HG03280 (cell line): ENCODE data around the gene SLC13A2.

Experiments
- ATAC-seq: cut with Tn5 transposase; IDR thresholded peaks from one replicate; pipeline ENCODE4 v1.9.1; 2021; ENCODE audit warnings: mild to moderate bottlenecking, moderate library complexity; ENCODE audit not compliant: unreplicated experiment

Gene SLC13A2

DNA sequence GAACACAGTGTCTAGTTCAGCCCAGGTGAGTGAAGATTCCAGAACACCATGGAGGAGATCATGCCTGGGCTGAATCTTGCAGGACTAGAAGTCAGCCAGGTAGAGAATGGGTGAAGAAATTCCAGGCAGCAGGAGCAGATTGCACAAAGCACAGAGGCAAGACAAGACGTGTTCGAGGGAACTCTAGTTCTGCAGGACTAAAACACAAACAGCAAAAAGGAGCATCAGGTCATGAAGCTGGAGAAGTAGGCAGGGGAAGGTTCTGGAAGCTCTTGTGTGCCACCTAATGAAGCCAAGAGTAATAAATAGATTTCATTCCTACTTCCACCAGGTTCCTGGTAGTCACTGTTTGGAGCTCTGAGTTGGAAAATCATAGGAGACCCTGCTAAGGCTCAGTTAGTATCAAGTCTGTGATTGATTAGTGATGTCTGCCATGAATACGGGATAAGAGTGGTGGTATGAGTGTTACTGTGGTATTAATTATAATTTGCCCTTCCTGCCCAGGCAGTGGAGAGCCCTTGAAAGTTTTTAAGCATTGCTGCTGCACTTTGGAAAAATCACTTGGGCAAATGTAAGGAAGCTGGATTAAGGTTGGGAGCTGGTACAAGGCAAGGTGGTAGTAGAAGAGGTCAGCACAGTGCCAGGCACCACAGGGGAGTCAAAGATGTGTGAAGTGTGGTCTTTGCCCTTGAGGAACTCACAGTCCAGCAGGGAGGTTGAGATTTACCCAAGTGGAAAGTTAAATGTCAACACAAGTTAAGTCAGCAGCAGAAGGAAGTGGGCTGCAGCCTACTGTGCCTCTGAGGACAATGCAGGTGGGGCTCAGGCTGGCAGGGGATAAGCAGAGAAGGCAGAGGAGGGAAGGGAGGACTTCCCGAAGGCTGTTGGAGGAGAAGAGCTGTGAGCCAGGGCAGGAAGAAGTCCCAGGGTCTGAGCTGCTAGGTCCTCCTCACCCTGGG lies 19.2 kb downstream of the SLC13A2 start:
- ATAC-seq: no peak

DNA sequence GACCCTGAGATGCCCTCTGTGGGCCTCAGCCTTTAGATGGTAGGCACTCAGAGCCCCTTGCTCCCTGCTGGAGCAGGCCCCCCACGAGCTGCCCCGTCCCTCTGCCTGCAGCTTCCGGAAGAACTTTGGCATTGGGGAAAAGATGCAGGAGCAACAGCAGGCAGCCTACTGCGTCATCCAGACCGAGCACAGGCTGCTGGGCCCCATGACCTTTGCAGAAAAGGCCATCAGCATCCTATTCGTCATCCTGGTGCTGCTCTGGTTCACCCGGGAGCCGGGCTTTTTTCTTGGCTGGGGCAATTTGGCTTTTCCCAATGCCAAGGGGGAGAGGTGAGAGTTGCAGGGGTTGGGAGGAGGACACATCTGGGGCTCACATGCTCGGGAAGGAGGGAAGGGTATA lies 20.0 kb downstream of the SLC13A2 start:
- ATAC-seq: no peak

DNA sequence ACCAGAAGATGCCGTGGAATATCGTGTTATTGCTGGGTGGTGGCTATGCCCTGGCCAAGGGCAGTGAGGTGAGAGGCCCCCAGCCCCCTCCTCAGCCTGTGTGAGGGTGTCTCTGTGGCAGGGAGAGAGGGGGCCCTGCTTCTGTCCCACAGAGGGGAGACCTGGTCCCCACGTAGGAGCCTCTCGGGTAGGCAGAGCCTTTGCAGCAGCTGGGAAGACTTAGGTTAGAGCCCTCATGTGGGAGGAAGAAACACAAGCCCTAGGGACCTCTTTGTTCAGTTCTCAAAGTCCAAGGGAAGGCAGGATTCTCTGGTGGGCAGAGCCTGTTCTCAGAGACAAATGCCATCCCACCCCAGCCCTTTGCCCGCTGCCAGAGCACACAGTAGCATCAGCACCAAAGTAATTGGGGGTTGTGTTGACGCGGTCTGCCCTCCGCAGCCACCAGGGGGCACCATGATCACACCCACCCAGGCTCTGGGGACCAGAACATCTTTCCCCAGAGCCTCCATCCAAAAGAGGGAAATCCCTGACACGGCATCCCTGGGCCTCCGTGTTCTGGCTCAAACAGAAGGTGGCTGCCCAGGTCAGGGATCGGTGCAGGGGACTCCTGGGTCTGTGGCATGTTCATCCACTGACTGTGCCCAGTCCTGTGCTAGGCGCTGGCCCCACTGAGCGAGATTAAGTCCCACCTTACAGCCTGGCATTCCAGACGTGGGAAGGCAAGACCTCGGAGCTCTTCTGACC lies 21.2 kb downstream of the SLC13A2 start:
- ATAC-seq: peak; percentile 45

DNA sequence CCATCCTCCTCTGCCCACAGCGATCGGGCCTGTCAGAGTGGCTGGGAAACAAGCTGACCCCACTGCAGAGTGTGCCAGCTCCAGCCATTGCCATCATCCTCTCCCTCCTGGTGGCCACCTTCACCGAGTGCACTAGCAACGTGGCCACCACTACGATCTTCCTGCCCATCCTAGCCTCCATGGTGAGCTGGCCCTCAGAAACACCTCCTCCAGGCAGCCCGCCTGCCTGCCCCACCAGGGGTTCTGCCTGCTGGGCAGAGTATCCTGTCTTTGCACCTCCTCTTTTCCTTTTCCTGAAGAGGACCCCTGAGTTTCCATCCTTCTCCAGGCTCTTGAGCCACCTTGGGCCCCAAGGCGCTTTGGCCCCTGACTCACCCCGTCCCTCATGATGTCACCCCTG lies 22.2 kb downstream of the SLC13A2 start:
- ATAC-seq: no peak

DNA sequence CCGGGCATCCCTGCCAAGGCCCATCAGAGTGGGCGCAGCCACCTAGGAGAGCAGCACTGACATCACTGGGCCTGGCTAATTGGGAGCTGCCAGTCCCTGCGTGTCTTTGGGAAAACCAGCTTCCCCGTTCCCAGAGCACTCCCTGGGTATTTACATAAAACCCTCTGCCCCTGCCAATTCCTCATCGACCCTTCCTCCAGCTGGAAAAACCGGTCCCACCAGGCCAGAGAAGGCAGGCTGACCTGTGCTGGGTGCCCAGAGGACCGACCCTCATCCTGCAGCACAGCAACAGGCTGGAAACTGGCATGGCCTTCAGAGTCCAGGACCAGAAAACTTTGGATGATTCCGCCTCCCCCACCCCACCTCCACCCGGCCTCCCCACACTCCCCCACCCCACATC lies 24.5 kb downstream of the SLC13A2 start:
- no peak for ATAC-seq

DNA sequence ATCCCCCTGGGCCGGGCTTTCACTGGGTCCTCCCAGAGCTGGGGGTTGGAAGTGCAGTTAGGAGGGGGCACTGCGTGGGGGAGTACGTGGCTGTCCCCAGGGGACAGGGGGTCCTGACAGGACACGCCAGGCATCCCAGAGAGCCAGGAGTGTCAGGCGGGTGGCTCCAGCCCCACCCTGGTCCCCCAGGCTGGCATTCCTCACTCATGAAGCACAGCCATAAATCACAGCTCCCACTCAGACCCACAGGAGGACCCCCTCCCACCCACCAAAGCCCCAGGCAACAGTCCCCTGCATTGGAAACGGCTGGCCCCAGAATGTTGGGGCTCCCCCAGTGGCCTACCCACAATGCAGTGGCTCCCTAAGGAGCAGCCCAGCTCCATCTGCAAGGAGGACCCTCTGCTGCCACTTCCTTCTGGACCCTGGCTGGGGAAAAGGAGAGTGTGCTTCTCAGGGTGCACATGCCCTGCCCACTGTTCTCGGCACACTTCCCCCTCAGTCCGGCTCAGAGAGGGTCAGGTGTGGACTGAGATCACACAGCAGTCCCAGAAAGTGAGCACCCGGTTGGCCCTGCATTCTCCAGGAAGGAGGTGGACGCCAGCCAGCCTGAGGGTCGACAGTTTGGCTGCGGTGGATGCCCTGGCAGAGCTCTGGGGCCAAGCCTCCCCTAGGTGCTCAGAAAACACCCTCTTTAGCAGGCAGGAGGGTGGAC lies 25.4 kb downstream of the SLC13A2 start:
- no peak for ATAC-seq

DNA sequence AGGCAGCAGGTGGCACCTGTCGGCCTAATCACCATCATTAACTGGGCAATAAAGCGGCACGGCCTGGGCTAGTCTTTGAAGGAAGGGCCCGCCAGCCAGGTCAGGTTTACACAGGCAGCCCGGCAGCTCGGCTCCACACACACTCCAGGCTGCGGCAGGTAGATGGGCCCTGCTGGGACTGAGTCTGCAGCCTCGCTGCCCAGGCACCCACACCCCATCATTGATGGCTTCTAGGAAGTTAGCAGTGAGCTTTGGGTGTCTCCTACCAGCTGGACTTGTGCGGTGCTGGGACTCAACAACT lies 25.9 kb downstream of the SLC13A2 start:
- ATAC-seq: no peak

DNA sequence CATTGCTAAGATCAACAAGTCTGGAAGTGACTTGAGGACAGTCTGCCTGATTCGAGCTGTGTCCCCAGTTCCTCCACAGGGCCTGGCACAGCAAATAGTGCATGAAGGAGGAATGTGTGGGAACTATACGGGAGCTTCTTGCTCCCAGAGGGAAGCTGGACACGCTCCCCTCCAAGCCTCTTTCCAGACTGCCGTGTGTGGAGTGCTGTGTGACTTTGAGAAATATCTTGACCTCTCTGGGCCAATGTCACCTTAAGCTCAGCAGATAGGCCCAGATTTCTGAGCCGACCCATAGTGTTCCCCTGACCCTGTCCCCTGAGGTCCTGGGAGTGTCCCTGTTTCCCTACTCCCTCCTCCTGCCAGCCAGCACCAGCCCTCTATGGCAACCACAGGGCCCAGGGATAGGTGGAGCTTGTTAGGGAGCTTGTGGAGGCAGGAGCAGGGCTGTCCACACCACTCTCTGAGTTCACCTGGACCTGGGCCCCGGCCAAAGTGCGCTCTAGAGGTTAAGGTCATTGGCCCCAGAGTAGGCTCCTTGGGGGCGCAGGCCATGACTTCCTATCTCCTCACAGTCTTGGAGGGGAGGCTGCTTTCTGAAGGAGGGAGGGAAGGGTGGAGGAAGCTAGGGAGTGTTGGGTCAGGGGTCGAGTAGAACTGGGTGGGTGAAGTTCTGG lies 26.4 kb downstream of the SLC13A2 start:
- no peak for ATAC-seq

DNA sequence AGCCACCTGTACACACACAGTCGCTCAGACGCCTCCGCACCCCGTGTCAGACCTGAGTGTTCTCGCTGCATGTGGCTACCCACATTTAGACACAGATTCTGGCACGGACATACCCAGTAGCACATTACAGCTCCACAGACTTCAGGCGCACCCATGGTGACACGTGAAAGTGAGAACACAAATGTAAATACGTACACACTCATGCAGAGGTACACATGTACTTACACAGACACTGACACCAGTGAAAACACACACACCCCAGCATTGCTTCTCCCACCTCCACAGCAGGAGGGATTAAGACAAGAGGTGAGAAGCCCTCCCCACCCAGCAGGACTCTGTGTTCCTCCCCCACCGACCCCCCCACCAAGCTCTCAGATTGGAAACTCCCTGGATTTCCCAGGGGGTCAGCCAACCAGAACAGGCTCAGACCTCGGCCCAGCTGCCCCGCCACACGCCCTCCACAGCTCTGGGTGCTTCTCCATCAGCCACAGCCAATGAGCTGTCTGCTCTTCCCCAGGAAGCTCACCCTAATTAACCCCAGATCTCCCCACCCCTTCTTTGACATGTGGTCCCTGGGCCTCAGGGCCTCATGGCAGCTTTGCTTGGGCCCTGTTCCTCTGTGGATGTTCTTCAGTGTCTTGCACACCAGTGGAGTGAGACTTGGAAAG lies 27.4 kb downstream of the SLC13A2 start:
- ATAC-seq: peak; percentile 49

DNA sequence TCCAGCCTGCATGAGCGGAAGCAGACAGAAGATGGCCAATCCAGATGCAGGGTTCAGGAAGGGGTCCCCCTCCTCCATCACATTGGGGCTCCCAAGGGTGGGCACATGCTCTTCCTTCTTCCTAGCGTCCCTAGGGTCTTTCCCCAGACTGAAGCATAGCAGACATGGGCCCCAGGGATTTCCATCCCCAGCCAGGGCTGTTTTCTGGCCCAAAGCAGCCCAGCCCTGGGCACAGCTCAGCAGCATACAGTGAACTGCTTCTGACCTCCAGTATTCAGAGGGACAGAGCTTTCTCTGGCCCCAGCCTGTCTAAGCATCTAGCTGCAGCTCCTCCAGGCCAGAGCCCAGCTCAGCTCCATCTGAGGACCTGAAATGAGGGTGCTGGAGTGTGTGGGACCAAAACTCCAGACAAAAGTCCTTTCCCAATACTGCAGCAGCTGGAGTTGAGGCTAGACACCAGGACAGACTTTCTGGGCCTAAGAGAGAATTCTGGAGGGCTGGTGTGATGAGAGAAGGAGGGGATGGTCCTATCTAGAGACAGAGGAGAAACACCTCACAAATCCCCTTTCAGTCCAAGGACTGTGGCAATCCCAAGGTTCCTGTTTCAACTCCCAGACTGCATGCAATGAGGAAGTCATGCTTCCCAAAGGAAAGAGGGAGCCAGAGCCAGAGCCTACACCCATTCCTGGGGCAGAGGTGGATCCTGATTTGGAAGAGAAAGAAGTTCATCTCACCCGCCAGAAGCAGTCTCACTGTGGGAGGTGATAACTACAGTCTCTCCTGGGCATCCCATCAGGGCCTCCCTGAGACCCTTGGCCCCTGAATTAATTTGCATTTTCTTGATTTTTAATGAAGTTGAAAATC lies 28.2 kb downstream of the SLC13A2 start:
- no peak for ATAC-seq

DNA sequence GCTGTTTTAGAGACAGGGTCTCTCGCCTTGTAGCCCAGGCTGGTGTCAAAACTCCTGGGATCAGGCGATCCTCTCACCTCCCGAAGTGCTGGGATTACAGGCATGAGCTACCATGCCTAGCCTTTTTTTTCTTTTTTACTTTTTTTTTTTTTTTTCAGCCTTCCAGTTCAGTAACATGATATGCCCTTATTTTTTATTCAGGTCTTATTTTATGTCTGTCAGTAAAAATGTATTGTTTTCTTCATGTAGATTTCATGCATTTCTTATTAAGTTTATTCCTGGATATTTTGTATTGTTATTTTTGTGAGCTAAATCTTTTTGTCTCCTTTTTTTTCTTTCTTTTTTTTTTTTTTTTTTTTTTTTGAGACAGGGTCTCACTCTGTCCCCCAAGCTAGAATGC lies 30.0 kb downstream of the SLC13A2 start:
- ATAC-seq: no peak

DNA sequence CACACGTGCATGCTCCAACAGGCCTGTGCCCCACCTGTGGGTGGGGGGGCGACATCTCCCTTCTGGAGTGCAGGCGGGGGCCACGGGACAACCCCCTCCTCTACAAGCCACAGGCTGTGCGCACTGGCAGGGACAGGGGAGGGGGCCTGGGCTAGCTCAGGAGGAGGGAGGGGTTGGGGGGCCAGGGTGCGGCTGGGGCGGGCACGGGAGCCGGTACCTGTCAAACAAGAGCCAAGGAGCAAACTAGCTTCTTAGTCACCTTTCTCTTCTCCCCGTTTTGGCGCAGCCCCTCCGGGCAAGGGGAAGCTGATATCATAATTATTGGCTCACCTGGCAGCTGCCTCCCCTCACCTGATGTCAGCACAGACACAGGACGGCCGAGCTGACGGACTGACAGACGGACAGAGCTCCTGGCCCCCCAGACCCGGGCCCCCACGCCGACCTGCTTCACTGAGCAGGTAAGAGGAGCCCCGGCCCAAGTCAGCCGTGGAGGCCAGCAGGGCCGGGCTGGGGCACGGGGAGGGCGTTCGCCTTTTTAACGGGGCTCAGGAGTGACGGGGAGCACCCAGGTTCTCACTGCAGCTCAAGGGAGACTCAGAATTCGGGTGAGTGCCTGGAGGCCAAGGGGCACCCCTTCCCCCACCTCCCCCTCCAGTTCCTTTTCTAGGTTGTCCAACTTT lies 32.7 kb downstream of the SLC13A2 start, which contains the start of gene FOXN1:
Gene FOXN1 (plus strand): TSS at position 363 of the 680 bp plus-strand sequence. CDS start 17,622 bp downstream, outside the sequence.
- ATAC-seq: no peak

DNA sequence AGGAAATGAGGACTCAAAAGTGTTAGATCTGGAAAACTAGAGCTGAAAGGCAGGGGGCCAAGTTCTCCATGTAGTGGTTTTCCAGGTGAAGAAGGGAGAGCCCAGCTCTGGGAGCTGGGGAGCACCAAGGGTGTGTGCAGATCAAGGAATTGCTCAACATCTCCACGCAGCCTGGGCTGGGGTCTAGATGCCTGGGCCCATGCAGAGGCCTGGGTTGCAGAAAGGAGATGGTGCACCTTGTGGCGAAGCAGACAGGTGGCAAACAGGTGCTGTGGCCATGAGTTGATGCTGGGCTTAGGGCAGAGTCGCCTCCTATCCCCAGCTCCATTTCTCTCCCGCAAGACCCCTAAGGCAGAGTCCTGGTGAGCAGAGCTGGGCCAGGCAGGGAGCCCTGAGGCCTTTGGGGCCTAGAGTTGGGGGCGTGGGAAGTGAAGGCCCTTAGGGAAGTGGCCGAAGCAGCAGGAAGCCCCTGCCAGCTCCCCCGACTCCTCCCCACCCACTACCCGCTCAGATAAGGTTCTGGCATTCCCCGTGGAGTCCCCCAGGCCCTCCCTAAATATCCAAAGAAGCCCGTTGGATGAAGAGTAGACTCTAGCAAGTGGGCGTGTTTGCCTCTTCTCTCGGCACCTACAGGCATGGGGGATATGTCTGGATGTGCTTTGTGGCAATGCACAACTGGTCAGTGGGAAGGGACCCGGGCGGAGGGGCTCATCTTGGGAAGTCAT lies 33.5 kb downstream of the SLC13A2 start:
- ATAC-seq: no peak

DNA sequence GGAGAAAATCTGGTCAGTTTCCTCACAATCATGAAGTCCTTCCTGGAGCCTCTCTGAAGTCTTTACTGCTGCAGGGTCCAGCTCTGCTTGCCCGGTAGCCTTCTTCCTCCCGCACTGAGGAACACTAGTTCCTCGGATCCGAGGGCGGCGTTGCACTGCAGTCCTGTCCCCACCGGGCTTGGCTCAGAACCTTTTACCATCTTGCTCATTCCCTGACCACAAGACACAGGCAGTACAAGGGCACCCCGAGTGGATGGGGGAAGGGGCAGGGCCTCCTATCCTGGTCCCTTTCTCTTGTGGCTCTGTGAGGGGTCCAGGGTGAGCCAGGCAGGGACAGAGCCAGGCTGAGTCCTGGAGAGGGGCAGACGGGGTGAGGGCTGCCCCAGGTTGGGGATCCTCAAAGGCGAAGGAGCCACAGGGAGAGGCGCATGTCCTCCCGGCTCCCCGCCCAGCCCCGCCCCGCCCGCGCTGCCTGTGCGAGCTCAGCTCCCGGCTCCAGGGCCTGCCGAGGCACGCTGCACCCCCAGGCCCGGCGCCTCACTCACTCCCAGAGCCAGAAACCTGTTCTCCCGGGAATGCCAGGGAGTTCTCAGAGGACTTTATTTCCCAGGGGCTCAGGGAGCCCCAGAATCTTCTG lies 34.2 kb downstream of the SLC13A2 start:
- no peak for ATAC-seq

DNA sequence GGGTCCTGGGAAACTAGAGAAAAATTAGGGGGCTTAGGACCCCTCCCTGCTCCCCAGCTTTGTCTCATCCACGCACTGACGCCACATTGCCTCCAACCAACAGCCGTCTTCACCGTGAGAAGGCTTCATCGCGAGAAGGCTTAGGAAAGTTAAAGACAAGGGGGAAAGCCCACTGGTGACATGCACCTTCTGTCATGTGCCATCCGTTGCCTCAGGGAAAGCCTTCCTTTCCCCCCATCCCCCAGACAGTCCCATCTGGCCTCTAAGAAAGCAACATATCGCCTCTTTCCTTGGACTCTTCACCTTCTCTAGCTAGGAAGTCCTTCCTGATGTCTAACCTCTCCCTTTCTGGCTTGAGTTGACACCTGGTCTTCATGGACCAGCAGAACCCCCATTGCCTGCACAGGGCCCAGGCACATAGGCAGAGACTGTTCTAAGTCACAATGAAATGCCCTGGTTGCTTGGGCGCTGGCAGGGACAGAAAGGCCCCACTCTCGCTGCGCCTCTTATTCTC lies 34.8 kb downstream of the SLC13A2 start:
- no peak for ATAC-seq

DNA sequence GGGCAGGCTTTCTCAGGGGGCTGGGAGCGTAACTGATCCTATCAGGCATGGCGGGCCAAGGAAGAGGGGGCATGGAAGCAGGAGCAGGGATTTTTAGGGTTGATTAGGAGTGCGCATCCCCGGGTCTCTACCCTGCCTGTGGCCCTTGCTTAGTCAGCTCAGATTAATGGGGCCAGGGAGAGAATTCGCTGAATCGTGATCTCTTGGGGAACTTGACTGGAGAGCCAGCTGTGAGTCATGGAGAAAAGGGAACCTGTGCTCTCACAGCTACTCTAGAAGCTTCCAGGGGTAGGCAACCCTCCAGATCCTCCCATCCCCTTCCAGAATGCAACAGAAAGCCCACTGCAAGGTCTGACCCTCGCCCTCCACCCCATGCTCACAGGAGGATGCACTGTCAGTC lies 36.3 kb downstream of the SLC13A2 start:
- no peak for ATAC-seq

DNA sequence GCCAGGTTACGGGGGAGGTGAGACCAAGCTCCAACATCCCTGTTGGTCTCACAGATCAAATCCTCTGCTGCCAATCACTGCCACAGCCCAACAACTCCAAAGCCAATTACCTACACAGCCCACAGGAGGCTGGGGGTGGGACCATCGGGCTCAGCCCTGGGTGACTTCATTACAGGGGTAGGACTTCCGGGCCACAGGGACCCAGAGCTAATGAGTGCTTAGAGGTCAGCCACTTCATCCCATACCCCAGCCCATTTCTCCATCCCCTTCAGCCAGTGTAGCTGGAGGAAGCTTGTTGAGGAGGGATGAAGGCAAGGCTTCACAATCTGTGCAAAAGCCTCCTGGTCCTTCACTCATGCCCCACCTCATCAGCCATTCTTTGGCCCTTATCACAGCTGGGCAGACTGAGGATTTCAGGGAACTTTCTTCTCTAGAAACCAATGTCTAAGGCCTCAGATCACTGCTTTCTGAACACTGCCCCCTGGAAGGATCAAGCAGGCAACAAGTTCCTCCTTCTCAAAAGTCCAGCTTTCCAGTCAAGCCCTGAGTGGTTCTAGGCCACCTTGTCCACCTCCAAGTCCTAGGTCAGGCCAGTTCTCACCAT lies 38.5 kb downstream of the SLC13A2 start:
- no peak for ATAC-seq
